OCI-LY3 (cell line): ENCODE results near the gene OBSCN.
A peak's percentile ranks its signal among the peaks of the same experiment; 100 is the strongest.

Experiments used
- CTCF ChIP-seq: fragments of 200-600, 300-600 bp; sonication (generic); IDR thresholded peaks from 2 replicates; pipeline ENCODE4 v1.5.1; 2014; ENCODE audit warnings: antibody characterized with exemption, low read length, low read depth
- EZH2phosphoT487 ChIP-seq: fragments of 200-600 bp; shearing (Covaris generic); IDR thresholded peaks from 2 replicates; pipeline ENCODE4 v1.6.1; 2018; ENCODE audit warnings: antibody characterized with exemption, mixed run types, low read depth

- peak; percentile 60 for TF ChIP-seq CTCF
- TF ChIP-seq EZH2phosphoT487: no peak
These were observed 41.5 kb upstream of the OBSCN start for GRCh38 chr1:228166170-228166936.
